Right atrium auricular region (tissue), 2 donors: ENCODE results near the gene CRYBG3. TPM values are rescaled to one million over a fixed set of nuclear protein-coding genes. Genes with fewer than 3 reads are reported as not detected.

Experiments used
- DNase-seq: peaks from one replicate; pipeline ENCODE4 v3.0.0-alpha.2; 2019; ENCODE audit warnings: low spot score
- H3K27ac ChIP-seq, 2 donors: fragments of 200-600 bp; sonication (generic); 1 replicate in 1 of 2; 2 replicates in 1 of 2; pipeline ENCODE4 v1.5.1; 2016 to 2019
- H3K27me3 ChIP-seq, 2 donors: fragments of 200-600 bp; sonication (generic); one replicate each; pipeline versions ENCODE4 v1.5.1 to v1.6.0; 2017 to 2019
- H3K36me3 ChIP-seq: fragments of 200-600 bp; sonication (generic); one replicate; pipeline ENCODE4 v1.5.1; 2016
- H3K4me1 ChIP-seq, 2 donors: fragments of 200-600 bp; sonication (generic); one replicate each; pipeline versions ENCODE4 v1.5.1 to v1.6.0; 2017 to 2019
- H3K4me3 ChIP-seq, 2 donors: fragments of 200-600 bp; sonication (generic); 1 replicate in 1 of 2; 2 replicates in 1 of 2; pipeline ENCODE4 v1.5.1; 2017 to 2019; ENCODE audit warnings: mild to moderate bottlenecking in 1 of 2, moderate library complexity in 1 of 2
- H3K9me3 ChIP-seq, 2 donors: fragments of 200-600 bp; sonication (generic); one replicate each; pipeline ENCODE4 v1.5.1; 2019
- total RNA-seq, 2 donors: library from RNA; depleted of rRNA; stranded (reverse); fragments of >200 nt; gene quantifications; one replicate each; pipeline ENCODE4 v1.1.0, GENCODE V29; 2016
- TF ChIP-seq, protein P1 (sequence below), 2 donors: fragments of 200-600 bp; sonication (generic); IDR thresholded peaks; one replicate each; pipeline ENCODE4 v1.5.1; 2019; ENCODE audit warnings: antibody characterized with exemption in 2 of 2

CRYBG3 gene
- total RNA-seq, 2 donors from 2014 or later: 17.6 to 18.6 TPM

DNA sequence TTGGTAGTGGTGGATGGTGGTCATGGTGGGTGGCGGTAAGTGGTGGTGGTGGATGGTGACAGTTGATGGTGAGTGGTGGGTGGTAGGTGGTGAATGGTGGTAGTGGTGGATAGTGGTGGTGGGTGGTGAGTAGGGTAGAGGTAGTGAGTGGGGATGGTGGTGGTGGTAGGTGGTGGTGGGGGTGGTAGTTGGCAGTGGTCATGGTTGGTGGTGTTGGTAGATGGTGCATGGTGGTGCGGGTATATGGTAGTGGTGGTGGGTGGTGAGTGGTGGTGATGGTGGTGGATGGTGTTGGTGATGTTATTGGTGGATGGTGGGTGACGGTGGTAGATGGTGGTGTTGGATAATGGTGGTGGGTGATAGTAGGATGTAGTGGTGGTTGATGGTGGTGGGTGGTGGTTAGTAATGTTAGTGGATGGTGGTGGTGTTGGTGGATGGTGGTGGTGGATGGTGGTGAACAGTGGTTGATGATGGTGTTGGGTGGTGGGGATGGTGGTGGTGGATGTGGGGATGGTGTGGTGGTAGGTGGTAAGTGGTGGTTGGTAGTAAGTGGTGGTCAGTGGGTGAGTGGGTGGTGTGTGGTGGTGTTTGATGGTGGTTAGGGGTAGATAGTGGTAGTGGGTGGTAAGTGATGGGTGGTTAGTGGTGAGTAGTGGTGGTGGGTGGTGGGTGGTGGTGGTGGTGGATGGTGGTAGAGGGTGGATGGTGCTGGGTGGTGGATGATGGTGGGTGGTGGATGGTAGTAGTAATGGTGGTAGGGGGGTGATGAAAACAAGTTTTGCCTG is 167.2 kb downstream of the CRYBG3 start:
- Histone ChIP-seq H3K4me3 (no peak overlapping the region), H3K27me3 (no peaks in the 10 kb centered on the region), H3K4me1 (no peaks in the 10 kb centered on the region), H3K9me3 (no peaks in the 10 kb centered on the region), H3K27ac (no peak overlapping the region), H3K36me3 (no peaks in the 10 kb centered on the region)
- TF ChIP-seq, protein P1, sequence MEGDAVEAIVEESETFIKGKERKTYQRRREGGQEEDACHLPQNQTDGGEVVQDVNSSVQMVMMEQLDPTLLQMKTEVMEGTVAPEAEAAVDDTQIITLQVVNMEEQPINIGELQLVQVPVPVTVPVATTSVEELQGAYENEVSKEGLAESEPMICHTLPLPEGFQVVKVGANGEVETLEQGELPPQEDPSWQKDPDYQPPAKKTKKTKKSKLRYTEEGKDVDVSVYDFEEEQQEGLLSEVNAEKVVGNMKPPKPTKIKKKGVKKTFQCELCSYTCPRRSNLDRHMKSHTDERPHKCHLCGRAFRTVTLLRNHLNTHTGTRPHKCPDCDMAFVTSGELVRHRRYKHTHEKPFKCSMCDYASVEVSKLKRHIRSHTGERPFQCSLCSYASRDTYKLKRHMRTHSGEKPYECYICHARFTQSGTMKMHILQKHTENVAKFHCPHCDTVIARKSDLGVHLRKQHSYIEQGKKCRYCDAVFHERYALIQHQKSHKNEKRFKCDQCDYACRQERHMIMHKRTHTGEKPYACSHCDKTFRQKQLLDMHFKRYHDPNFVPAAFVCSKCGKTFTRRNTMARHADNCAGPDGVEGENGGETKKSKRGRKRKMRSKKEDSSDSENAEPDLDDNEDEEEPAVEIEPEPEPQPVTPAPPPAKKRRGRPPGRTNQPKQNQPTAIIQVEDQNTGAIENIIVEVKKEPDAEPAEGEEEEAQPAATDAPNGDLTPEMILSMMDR (IDR thresholded peaks at IDR 0.05): no peak
- DNase-seq: no peak

DNA sequence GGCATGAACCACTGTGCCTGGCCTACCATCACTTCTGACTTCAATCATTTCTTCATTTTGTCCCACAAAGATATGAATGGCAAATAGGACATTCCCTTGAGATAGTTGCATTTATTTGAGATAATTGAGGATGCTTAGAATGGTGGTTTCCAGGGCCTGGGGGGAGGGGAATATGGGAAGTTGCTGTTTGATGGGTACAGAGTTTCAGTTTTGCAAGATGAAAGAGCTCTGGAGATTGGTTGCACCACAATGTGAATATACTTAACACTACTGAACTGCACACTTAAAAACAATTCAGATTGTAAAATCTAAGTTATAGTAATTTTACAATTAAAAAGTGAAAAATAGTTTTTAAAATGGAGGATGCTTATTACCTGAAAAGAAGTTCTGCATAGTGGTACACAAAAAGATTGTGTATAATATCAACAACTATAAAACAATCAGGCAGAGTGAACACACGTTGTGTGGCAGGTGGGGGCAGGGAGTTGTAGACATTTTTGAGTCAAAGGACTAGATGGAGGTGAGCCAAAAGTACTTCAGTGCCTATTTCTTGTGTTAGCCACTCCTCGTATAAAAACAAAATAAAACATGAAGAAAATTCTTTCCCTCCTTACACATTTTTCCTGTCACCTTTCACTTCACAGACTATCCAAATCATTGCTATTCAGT is 168.9 kb downstream of the CRYBG3 start:
- no peaks in the 10 kb centered on the region for H3K9me3 ChIP-seq
- TF ChIP-seq, protein P1 (IDR thresholded peaks at IDR 0.05): no peak
- no peak for DNase-seq
- no peak overlapping the region for H3K27ac ChIP-seq
- H3K27me3 ChIP-seq: no peaks in the 10 kb centered on the region
- no peak overlapping the region for H3K4me3 ChIP-seq
- H3K4me1 ChIP-seq: no peaks in the 10 kb centered on the region
- no peaks in the 10 kb centered on the region for H3K36me3 ChIP-seq

DNA sequence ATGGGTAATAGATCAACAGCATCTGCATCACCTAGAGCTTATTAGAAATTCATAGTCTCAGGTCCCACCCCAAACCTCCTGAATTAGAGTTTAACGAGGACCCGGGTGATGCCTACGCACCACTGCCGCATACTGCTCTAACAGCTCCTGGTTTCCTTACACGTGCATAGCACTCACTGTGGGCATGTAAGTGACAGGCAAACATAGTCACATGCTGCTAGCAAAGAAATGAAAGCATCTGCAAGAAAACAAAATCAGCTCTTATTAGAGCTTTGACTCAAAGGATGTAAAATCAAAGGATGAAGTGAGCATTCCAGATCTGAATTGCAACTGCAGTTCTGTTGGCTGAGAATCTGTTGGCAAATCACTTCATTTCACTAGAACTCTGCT is 169.5 kb downstream of the CRYBG3 start:
- no peaks in the 10 kb centered on the region for H3K9me3 ChIP-seq
- H3K27me3 ChIP-seq: no peaks in the 10 kb centered on the region
- TF ChIP-seq, protein P1 (IDR thresholded peaks at IDR 0.05): no peak
- DNase-seq: no peak
- no peaks in the 10 kb centered on the region for H3K36me3 ChIP-seq
- no peak overlapping the region for H3K4me3 ChIP-seq
- no peak overlapping the region for H3K27ac ChIP-seq
- no peaks in the 10 kb centered on the region for H3K4me1 ChIP-seq

DNA sequence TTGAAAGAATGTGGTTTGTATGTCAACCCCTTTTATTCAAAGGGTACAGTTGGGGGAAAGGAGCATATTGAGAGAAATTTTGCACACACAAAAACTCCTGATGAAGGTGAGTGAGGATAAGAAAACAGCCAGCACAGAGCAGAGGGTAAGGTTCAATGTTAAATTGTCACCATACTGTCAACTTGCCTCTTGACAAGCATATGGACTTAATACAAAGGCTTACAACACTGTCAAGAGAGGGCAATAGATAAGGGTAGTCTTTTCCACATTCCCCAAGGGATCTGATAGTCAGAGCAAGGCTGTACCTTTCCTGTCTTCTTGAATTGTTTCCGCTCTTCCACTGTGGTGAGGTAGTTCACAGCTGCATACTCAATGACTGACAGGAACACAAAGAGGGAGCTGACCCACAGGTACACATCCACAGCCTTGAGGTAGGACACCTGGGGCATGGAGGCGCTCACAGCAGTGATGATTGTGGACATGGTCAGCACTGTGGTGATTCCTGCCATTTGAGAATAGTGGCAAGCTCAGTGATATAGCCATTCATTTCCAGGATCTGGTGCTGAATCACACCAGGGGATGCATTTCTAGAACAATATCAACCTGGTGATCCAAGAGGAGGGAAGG is 170.8 kb downstream of the CRYBG3 start:
- TF ChIP-seq, protein P1 (IDR thresholded peaks at IDR 0.05): no peak
- Histone ChIP-seq H3K4me1 (no peaks in the 10 kb centered on the region), H3K27me3 (no peaks in the 10 kb centered on the region), H3K27ac (no peak overlapping the region), H3K9me3 (no peaks in the 10 kb centered on the region), H3K36me3 (no peaks in the 10 kb centered on the region), H3K4me3 (no peak overlapping the region)
- DNase-seq: no peak

DNA sequence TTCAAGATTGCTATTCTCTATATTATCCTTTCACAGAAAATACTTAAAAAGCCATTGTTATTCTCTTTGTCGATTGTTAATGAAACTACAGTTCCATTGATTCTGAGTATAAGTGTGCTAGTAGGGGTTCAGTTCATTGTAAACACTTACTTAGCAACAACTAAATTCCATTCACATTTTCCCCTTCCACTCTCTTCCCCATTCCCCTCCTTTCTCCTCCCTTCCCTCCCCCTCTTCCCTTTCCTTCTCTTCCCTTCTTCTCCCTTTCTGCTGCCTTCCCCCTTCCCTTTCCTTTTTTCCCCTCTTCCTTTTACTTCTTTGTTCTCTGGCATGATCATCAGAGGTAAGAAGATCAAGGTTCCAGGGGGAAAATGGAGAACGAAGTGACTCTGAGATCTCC is 171.7 kb downstream of the CRYBG3 start:
- H3K36me3 ChIP-seq: no peaks in the 10 kb centered on the region
- DNase-seq: no peak
- no peak overlapping the region for H3K4me3 ChIP-seq
- H3K4me1 ChIP-seq: no peaks in the 10 kb centered on the region
- H3K9me3 ChIP-seq: no peaks in the 10 kb centered on the region
- no peaks in the 10 kb centered on the region for H3K27me3 ChIP-seq
- TF ChIP-seq, protein P1 (IDR thresholded peaks at IDR 0.05): no peak
- no peak overlapping the region for H3K27ac ChIP-seq
